Endothelial cell (in vitro differentiated cells): ENCODE measurements around the gene GAS6. TPM values are rescaled to one million over a fixed set of nuclear protein-coding genes. Genes with fewer than 3 reads are reported as not detected.

Source experiments
- DNase-seq: peaks from one replicate; pipeline ENCODE4 v3.0.0; 2021; ENCODE audit warnings: low spot score
- H3K27ac Mint-ChIP-seq: one replicate; pipeline ENCODE4 v1.8.0; 2021; ENCODE audit warnings: mixed read lengths, inconsistent platforms; ENCODE audit not compliant: unreplicated experiment
- H3K27me3 Mint-ChIP-seq: one replicate; pipeline ENCODE4 v1.8.0; 2021; ENCODE audit warnings: mild to moderate bottlenecking, moderate library complexity, mixed read lengths, inconsistent platforms; ENCODE audit not compliant: unreplicated experiment
- H3K36me3 Mint-ChIP-seq: one replicate; pipeline ENCODE4 v1.8.0; 2021; ENCODE audit warnings: mild to moderate bottlenecking, low read depth, mixed read lengths, inconsistent platforms; ENCODE audit not compliant: unreplicated experiment
- H3K4me1 Mint-ChIP-seq: one replicate; pipeline ENCODE4 v1.8.0; 2021; ENCODE audit warnings: mild to moderate bottlenecking, mixed read lengths, inconsistent platforms; ENCODE audit not compliant: unreplicated experiment
- H3K4me3 Mint-ChIP-seq: one replicate; pipeline ENCODE4 v1.8.0; 2021; ENCODE audit warnings: mild to moderate bottlenecking, mixed read lengths, inconsistent platforms; ENCODE audit not compliant: unreplicated experiment
- H3K9me3 Mint-ChIP-seq: one replicate; pipeline ENCODE4 v1.8.0; 2021; ENCODE audit warnings: mixed read lengths, inconsistent platforms; ENCODE audit not compliant: unreplicated experiment
- CTCF ChIP-seq: fragments of 200-600 bp; sonication (generic); IDR thresholded peaks from one replicate; pipeline ENCODE4 v1.5.0; 2021; ENCODE audit warnings: antibody characterized with exemption; ENCODE audit not compliant: unreplicated experiment
- total RNA-seq: library from RNA; stranded (reverse); fragmentation: NEBNext Ultra II Directional; extraction: Animal tissue kit (Norgen Biotek cat#: 25700); gene quantifications from one replicate; pipeline ENCODE4 v1.2.1, GENCODE V29; 2021; ENCODE audit not compliant: unreplicated experiment

The GAS6 gene
- total RNA-seq, 1 donor from 2014 or later, result 19.8 TPM

- H3K4me3 Mint-ChIP-seq, result no peak overlapping the region
- H3K27ac Mint-ChIP-seq, result no peak overlapping the region
- H3K9me3 Mint-ChIP-seq, result no peaks in the 10 kb centered on the region
- H3K36me3 Mint-ChIP-seq, result peaks cover 7% of the 10 kb centered on the region
- H3K4me1 Mint-ChIP-seq, result peaks cover 16% of the 10 kb centered on the region
- DNase-seq, result no peak
- peaks cover 5% of the 10 kb centered on the region for H3K27me3 Mint-ChIP-seq
- no peak for TF ChIP-seq CTCF
These were observed 20.7 kb downstream of the GAS6 start for GRCh38 chr13:113843063-113843654.

DNA sequence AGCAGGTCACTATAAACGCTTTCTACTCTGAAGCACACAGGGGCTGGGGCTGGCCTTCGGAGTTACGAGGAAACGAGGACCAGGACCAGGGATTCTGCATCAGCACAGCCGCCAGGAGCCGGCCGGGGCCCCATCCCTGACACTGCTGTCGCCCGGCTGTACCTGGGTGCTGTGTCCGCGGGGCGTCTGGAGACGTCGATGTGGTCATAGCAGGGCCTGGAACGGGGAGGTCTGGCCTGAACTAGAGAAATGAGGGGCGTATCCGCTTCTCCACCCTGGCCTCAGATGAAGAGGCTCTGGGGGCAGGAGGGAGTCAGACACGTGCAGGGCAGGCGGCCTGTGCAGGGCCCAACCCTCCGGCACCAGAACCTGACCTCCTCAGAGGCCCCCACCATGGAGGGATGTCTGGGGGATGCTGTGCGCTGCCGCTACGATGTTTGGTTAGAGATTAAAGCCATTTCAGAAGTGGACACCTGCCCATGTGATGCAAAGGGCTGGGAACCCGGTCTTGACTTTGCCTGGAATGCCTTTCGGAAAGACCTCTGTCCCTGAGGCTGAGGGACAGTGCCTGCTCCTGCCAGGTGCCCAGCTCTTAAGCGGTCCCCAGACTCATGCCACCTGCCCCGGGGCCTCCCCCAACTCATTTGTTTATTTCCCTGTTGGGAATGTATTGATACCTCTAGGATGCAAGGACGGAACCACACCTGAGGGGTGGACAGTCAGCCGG is 21.4 kb downstream of the GAS6 start:
- Mint-ChIP-seq H3K4me3 (no peak overlapping the region), H3K36me3 (peaks cover 7% of the 10 kb centered on the region), H3K9me3 (no peaks in the 10 kb centered on the region), H3K4me1 (peaks cover 20% of the 10 kb centered on the region), H3K27ac (peak overlapping the region; percentile 69), H3K27me3 (peaks cover 10% of the 10 kb centered on the region)
- DNase-seq, result no peak
- TF ChIP-seq CTCF, result no peak

- H3K27me3 Mint-ChIP-seq, result peaks cover 16% of the 10 kb centered on the region
- DNase-seq, result no peak
- peaks cover 27% of the 10 kb centered on the region for H3K4me1 Mint-ChIP-seq
- peak overlapping the region; percentile 67 for H3K27ac Mint-ChIP-seq
- no peak overlapping the region for H3K4me3 Mint-ChIP-seq
- peaks cover 7% of the 10 kb centered on the region for H3K36me3 Mint-ChIP-seq
- no peaks in the 10 kb centered on the region for H3K9me3 Mint-ChIP-seq
- no peak for TF ChIP-seq CTCF
These were observed 22.6 kb downstream of the GAS6 start for GRCh38 chr13:113841353-113841650.

- peaks cover 7% of the 10 kb centered on the region for H3K36me3 Mint-ChIP-seq
- no peak for DNase-seq
- no peak overlapping the region for H3K4me3 Mint-ChIP-seq
- H3K27me3 Mint-ChIP-seq, result peaks cover 19% of the 10 kb centered on the region
- no peaks in the 10 kb centered on the region for H3K9me3 Mint-ChIP-seq
- no peak overlapping the region for H3K27ac Mint-ChIP-seq
- no peak for TF ChIP-seq CTCF
- peaks cover 27% of the 10 kb centered on the region for H3K4me1 Mint-ChIP-seq
These were observed 23.1 kb downstream of the GAS6 start for GRCh38 chr13:113840541-113841352.
